NT2/D1 (cell line): Measurements from ENCODE around the gene RASEF.

Experiments used
- YY1 ChIP-seq: IDR thresholded peaks from 2 replicates; pipeline ENCODE4 v1.6.1; 2011; ENCODE audit not compliant: insufficient read length, insufficient read depth
- ZNF274 ChIP-seq: IDR thresholded peaks from 2 replicates; pipeline ENCODE4 v1.6.1; 2011; ENCODE audit warnings: mild to moderate bottlenecking, low read depth, low read length

- TF ChIP-seq YY1: no peak
- no peak for TF ChIP-seq ZNF274
Measured at GRCh38 chr9:83020864-83021263, 42.1 kb downstream of the RASEF start.
